H1 (cell line): ENCODE measurements around the gene CLEC2D.

Experiments used
- CREB1 ChIP-seq: IDR thresholded peaks from 2 replicates; pipeline ENCODE4 v1.6.1; 2012; ENCODE audit warnings: inconsistent platforms
- JUN ChIP-seq: IDR thresholded peaks from 2 replicates; pipeline ENCODE4 v1.6.1; 2011; ENCODE audit warnings: low read depth, mild to moderate bottlenecking, improper control_type of control experiment, low read length
- RFX5 ChIP-seq: IDR thresholded peaks from 2 replicates; pipeline ENCODE4 v1.6.1; 2011; ENCODE audit warnings: low read depth, low read length, improper control_type of control experiment, borderline replicate concordance

DNA sequence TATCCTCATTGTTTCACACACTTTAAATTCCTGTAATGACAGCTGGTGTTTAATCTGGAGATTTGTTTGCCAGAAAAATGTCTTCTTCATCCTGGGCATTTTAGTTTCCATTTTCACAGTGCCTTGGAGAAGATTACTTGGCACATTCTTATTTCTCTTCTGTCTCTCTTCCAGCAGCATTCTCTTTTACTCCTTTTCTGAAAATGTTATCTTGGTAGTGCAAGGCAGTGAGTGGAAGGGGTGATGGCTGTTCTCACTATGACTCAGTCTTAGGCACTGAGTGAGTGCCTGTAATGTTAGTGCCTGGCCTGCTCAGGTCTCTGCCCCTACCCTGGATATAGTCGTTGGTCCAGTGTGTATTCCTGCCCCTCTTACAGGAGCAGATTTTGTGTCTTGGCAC lies 50.3 kb downstream of the CLEC2D start:
- TF ChIP-seq CREB1, result no peak
- no peak for TF ChIP-seq JUN
- no peak for TF ChIP-seq RFX5
